ENCODE measurements around the gene MBOAT1.
A peak's percentile ranks its signal among the peaks of the same experiment; 100 is the strongest.

MBOAT1 gene

GRCh38 chr6:20129290-20130088 lies 82.8 kb downstream of the MBOAT1 start:
- DNase-seq, result no peak

DNA sequence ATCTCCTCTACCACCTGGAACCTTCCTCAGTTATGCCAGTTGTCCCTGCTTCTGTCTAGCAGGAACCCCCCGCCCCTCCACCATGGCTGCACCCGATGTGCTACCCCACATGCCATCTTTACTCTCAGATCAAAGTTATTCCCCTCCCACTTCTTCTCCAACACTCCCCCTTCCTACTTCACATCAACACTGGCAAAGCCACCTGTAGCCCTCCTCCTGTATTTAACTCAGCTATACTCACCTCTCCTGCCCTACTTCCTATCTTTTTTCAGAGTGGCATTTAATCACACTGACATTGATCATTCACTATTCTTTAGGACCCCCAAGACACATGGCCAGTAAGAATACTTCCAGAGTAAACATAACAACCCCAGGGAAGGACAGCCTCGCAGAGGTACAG lies 84.3 kb downstream of the MBOAT1 start:
- no peak for DNase-seq

DNA sequence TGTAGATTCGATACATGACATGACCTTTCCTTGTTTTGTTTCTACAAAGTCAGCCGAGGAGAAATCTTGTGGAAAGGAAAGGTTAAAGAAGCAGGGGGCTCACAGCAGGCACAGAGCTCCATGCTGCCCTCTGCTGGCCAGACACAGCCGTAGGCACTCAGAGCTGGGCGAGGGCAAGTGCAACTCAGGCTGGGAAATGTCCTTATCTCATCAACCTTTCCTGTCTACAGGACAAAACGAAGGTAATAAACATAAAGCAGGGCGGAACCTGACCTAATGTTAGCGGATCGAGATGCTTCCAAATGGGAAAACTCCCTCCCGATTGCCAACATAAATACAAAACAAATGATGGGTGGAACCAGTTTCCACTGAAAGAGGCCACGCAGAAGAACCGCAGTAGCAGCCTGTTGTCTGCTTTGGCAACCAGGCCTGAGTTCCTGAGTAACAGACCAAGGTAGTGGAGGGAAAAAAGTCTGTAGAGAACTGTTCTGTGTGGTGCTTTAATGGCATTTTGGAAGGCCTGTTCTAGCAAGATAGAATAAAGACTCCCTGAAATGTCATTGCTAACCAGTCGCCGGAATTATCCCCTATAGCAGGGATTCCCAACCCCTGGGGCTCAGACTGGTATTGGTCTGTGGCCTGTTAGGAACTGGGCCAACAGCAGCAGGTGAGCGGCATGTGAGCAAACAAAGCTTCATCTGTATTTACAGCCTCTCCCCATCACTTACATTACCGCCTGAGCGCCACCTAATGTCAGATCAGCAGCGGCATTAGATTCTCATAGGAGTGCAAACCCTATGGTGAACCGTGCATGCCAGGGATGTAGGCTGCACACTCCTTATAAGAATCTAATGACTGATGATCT lies 85.2 kb downstream of the MBOAT1 start:
- peak; percentile 75 for DNase-seq

- no peak for DNase-seq
These were observed 86.0 kb downstream of the MBOAT1 start for GRCh38 chr6:20126102-20126752.

DNA sequence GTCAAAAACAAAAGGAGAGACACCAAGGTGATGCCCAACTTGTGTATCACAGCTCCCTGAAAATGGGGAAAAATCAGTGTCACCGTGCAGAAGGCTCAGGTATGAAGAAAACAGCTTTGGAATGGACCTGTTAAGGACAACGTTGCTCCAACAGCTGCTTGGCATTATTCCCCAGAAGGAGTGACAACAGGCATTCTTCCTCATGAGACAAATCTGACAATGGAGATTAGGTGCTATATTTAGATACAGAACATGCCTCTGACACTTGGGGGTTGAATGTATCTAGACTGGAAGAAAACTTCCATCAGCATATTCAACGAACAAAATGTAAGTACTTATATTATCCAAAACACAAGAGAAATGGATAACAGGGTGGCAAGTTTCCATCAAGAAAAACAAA lies 87.7 kb downstream of the MBOAT1 start:
- no peak for DNase-seq

DNA sequence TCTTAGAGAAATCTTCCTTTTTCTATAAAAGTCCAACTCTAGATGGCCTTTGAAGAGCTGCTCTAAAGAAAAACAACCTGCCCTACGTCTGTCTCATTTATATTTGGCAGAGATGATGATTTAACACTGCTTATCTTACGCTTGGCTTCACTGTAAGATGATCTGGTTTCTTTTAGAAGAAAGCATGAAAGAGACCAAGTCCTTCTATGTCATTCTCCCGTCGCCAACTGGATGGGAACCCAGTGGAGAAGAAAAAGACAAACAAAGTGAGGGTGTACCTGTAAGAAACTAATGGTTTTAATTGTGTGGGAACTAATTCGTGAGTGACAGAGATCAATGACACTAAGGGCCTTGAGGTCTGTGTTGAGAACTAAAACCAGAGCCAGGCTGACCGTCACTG lies 92.8 kb downstream of the MBOAT1 start:
- DNase-seq, result no peak

- DNase-seq, result no peak
These were observed 93.4 kb downstream of the MBOAT1 start for GRCh38 chr6:20118892-20119291.

DNA sequence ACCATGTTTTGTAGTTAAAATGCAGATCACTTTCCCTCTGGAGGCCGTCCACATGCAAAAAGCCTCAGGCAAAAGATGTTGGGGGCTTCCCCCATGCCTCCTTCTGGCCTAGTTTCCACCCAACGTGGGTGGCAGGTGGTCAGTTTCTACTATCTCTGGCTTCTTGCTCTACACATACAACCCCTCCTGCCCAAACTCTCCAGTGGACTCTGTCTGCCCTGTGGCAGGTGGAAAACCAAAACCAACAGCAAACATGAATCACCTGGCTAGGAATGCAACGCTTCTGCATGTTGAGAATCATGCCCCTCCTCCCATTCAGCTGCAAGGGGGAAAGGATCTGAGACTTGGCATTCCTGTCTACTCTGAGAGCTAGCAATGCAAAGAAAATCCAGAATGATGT lies 94.8 kb downstream of the MBOAT1 start:
- no peak for DNase-seq

GRCh38 chr6:20116792-20117191 lies 95.5 kb downstream of the MBOAT1 start:
- DNase-seq, result no peak

GRCh38 chr6:20115246-20115980 lies 96.9 kb downstream of the MBOAT1 start:
- no peak for DNase-seq

GRCh38 chr6:20113649-20114224 lies 98.5 kb downstream of the MBOAT1 start:
- no peak for DNase-seq

- DNase-seq, result no peak
These were observed 99.4 kb downstream of the MBOAT1 start for GRCh38 chr6:20112841-20113240.

GRCh38 chr6:20112241-20112640 lies 100.0 kb downstream of the MBOAT1 start:
- DNase-seq, result no peak

DNA sequence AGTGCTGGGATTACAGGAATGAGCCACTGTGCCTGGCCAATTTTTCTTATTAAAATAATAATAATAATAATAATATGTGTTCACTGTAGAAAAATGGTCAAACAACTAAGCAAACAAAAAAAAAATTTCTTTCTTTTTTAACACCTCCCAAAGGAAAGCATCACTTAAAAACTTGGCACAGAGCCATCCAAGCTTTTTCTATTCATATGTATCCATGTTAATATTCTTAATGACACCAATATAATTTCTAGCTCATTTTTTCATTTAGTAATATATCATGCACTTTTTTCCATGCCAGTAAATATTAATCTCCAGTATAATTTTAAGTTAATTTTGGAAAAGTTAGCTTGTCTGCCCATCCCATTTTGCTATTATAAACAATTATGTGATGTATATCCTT lies 101.8 kb downstream of the MBOAT1 start:
- DNase-seq, result no peak

GRCh38 chr6:20109526-20109925 lies 102.7 kb downstream of the MBOAT1 start:
- DNase-seq, result no peak

DNA sequence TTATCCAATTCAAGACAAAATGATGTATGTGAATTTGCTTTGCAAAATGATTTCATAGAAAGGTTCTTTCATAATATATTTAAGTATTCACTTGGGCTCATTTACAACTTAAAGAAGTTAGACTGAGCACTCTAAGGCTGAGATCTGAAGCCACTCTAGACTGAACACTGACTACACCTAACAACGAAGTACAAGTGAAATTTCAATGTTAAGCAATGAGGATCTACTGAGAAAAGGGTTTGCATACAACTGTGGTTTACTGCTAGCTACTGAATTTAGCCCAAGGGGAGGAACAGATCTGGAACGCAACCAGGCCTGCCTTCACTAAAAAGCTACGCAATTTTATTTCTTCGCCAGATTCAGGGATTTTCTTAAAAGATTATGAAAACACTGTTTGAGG lies 106.4 kb downstream of the MBOAT1 start:
- DNase-seq, result no peak

DNA sequence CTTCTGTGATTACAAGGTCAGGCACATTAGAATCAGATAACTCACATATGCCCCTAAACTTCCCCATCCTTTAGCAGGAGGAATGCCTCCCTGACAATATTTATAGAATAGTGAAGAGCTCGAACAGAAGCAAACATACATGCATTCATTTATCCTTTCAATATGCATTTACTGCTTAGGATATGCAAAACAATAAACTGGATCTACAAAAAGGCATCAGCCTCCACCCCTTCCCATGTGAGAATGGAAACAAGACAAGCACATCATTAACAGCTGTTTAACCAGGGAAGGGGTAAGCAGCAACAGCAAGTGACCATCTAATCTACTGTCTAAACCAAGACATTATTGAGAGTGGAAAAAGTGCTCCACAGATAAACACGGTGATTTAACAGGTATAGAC lies 107.6 kb downstream of the MBOAT1 start:
- peak; percentile 2 for DNase-seq

- no peak for DNase-seq
These were observed 109.7 kb downstream of the MBOAT1 start for GRCh38 chr6:20102397-20103073.

- no peak for DNase-seq
These were observed 113.1 kb downstream of the MBOAT1 start for GRCh38 chr6:20099156-20099555.

DNA sequence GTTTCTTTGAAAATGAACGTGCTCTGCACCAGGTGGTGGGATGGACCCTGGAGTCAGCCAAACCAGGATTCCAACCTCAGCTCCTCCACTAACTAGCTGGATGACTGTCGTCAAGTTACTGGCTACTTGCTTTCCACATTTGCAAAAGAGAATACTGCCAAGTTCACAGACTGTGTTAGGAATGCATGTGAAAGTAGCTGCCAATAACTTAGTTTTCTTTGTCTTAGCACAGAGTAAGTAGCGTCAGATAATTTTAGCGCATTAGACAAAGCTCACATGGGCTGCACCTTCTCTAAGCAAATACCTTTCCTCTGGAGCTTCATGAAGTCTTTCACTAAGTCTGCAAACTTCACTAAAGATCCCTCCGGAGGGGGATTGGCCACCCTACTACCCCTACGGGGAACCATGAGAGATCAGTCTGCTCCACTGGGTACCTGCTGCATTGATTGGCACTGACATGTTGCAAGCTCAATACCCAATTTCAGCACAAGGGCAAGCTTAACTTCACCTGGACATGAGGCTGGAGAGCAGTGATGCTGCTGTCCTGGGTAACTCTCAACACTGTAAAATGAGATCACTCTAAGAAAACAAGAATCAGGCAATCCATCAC lies 113.9 kb downstream of the MBOAT1 start:
- DNase-seq, result no peak

GRCh38 chr6:20096536-20096935 lies 115.7 kb downstream of the MBOAT1 start:
- no peak for DNase-seq

GRCh38 chr6:20095436-20095835 lies 116.8 kb downstream of the MBOAT1 start:
- DNase-seq, result no peak

Measured in NCI-H526 treated with DMSO at 0.1 percent for 48 hours (cell line).